HEK293T (cell line): Measurements from ENCODE around the gene MMP3.
A peak's percentile ranks its signal among the peaks of the same experiment; 100 is the strongest.

Experiments
- CTCF ChIA-PET: fragments of 350-600 bp; formaldehyde crosslinking; extraction: SDS; loops from one replicate; lab custom pipeline; 2021; ENCODE audit warnings: antibody characterized with exemption, inconsistent platforms; lab: Yijun Ruan, JAX
- POLR2A ChIA-PET: fragments of 350-600 bp; formaldehyde crosslinking; extraction: SDS; loops from one replicate; lab custom pipeline; 2020; ENCODE audit warnings: antibody characterized with exemption, inconsistent platforms; lab: Yijun Ruan, JAX
- DNase-seq: peaks from one replicate; pipeline ENCODE4 v3.0.0; 2012; ENCODE audit warnings: mixed read lengths; ENCODE audit errors: extremely low spot score
- ARNT ChIP-seq: fragments of 450-650 bp; IDR thresholded peaks from 2 replicates; pipeline ENCODE4 v1.6.1; 2017; ENCODE audit warnings: mild to moderate bottlenecking
- BHLHE40 ChIP-seq: fragments of 450-650 bp; IDR thresholded peaks from 2 replicates; pipeline ENCODE4 v1.6.1; 2016; ENCODE audit warnings: mild to moderate bottlenecking, moderate library complexity, borderline replicate concordance
- CTBP1 ChIP-seq: fragments of 450-650 bp; IDR thresholded peaks from 2 replicates; pipeline ENCODE4 v1.6.1; 2016; ENCODE audit warnings: borderline replicate concordance
- ELF4 ChIP-seq: fragments of 450-650 bp; IDR thresholded peaks from 2 replicates; pipeline ENCODE4 v1.6.1; 2017; ENCODE audit warnings: antibody characterized with exemption
- FOXA1 ChIP-seq: fragments of 450-650 bp; IDR thresholded peaks from 2 replicates; pipeline ENCODE4 v1.6.1; 2016; ENCODE audit warnings: mild to moderate bottlenecking
- FOXK2 ChIP-seq: fragments of 450-650 bp; IDR thresholded peaks from 2 replicates; pipeline ENCODE4 v1.6.1; 2016; ENCODE audit warnings: mild to moderate bottlenecking
- FOXM1 ChIP-seq: fragments of 450-650 bp; IDR thresholded peaks from 2 replicates; pipeline ENCODE4 v1.6.1; 2017; ENCODE audit warnings: mild to moderate bottlenecking, borderline replicate concordance
- HDGF ChIP-seq: fragments of 450-650 bp; IDR thresholded peaks from 2 replicates; pipeline ENCODE4 v1.6.1; 2017; ENCODE audit warnings: antibody characterized with exemption, borderline replicate concordance
- L3MBTL2 ChIP-seq: fragments of 450-650 bp; conservative IDR thresholded peaks from 2 replicates; pipeline ENCODE4 v1.6.1; 2016; ENCODE audit warnings: mild to moderate bottlenecking
- LEF1 ChIP-seq: fragments of 450-650 bp; IDR thresholded peaks from 2 replicates; pipeline ENCODE4 v1.6.1; 2017; ENCODE audit warnings: mild to moderate bottlenecking, borderline replicate concordance
- NFRKB ChIP-seq: fragments of 450-650 bp; IDR thresholded peaks from 2 replicates; pipeline ENCODE4 v1.6.1; 2016; ENCODE audit warnings: mild to moderate bottlenecking, moderate library complexity
- PKNOX1 ChIP-seq: fragments of 450-650 bp; IDR thresholded peaks from 2 replicates; pipeline ENCODE4 v1.6.1; 2016
- SP1 ChIP-seq: fragments of 450-650 bp; IDR thresholded peaks from 2 replicates; pipeline ENCODE4 v1.6.1; 2017
- SUZ12 ChIP-seq: fragments of 450-650 bp; IDR thresholded peaks from 2 replicates; pipeline ENCODE4 v1.6.1; 2016; ENCODE audit warnings: mild to moderate bottlenecking
- TARDBP ChIP-seq: fragments of 450-650 bp; IDR thresholded peaks from 2 replicates; pipeline ENCODE4 v1.6.1; 2016
- ZNF384 ChIP-seq: fragments of 450-650 bp; IDR thresholded peaks from 2 replicates; pipeline ENCODE4 v1.6.1; 2016

Gene MMP3

GRCh38 chr11:102802341-102802740, 41.1 kb downstream of the MMP3 start:
- no peak for DNase-seq

GRCh38 chr11:102800767-102801166, 42.6 kb downstream of the MMP3 start:
- ChIA-PET POLR2A (no interaction called here), CTCF (no interaction called here)
- no peak for DNase-seq
- TF ChIP-seq BHLHE40 = no peak
- no peak for TF ChIP-seq TARDBP
- no peak for TF ChIP-seq FOXA1
- no peak for TF ChIP-seq ZNF384
- TF ChIP-seq LEF1 = no peak
- TF ChIP-seq FOXK2 = no peak
- TF ChIP-seq ELF4 = no peak
- TF ChIP-seq SP1 = no peak
- TF ChIP-seq L3MBTL2 = no peak
- no peak for TF ChIP-seq CTBP1
- TF ChIP-seq ARNT = no peak

More at GRCh38 chr11:102802341-102802740, 41.1 kb downstream of the MMP3 start:
- TF ChIP-seq ZNF384 = no peak
- no peak for TF ChIP-seq FOXM1
- TF ChIP-seq L3MBTL2 = no peak
- no peak for TF ChIP-seq ARNT
- no peak for TF ChIP-seq ELF4
- no peak for TF ChIP-seq NFRKB
- no peak for TF ChIP-seq SP1
- no peak for TF ChIP-seq FOXA1
- TF ChIP-seq HDGF = no peak
- TF ChIP-seq PKNOX1 = no peak
- no peak for TF ChIP-seq SUZ12
- TF ChIP-seq FOXK2 = no peak
- TF ChIP-seq BHLHE40 = no peak
- ChIA-PET CTCF (interaction anchor here (1.0 kb wide), 1 partner anchor 22 kb away, joined by 3 read pairs; the partner anchor contains the start of gene MMP10), POLR2A (no interaction called here)

- DNase-seq = no peak
- POLR2A ChIA-PET = no interaction called here
- CTCF ChIA-PET = no interaction called here
- TF ChIP-seq TARDBP = no peak
- TF ChIP-seq L3MBTL2 = no peak
- TF ChIP-seq BHLHE40 = no peak
- no peak for TF ChIP-seq PKNOX1
- no peak for TF ChIP-seq ELF4
- no peak for TF ChIP-seq HDGF
- no peak for TF ChIP-seq SP1
- no peak for TF ChIP-seq FOXM1
- no peak for TF ChIP-seq SUZ12
- no peak for TF ChIP-seq NFRKB
- TF ChIP-seq ZNF384 = no peak
- TF ChIP-seq FOXA1 = no peak
- TF ChIP-seq CTBP1 = no peak
- no peak for TF ChIP-seq LEF1
- no peak for TF ChIP-seq FOXK2
- TF ChIP-seq ARNT = no peak
These were observed 43.6 kb downstream of the MMP3 start for GRCh38 chr11:102799681-102800340.

- ChIA-PET CTCF (interaction anchor here (0.6 kb wide), 1 partner anchor 160 kb away, joined by 6 read pairs; no protein-coding TSS in a partner anchor), POLR2A (no interaction called here)
- DNase-seq = no peak
- TF ChIP-seq SUZ12 (no peak), FOXM1 (no peak), FOXK2 (no peak), BHLHE40 (no peak), TARDBP (no peak), LEF1 (no peak), L3MBTL2 (no peak), PKNOX1 (no peak), SP1 (no peak), ARNT (no peak), ZNF384 (no peak), ELF4 (no peak), CTBP1 (no peak), NFRKB (no peak), HDGF (no peak), FOXA1 (no peak)
These were observed 45.2 kb downstream of the MMP3 start, which contains the start of gene MMP1 for GRCh38 chr11:102798012-102798746. MMP1 (minus strand) TSS chr11:102798160; CDS start chr11:102798092, 68 bp downstream.

GRCh38 chr11:102794382-102794781, 49.0 kb downstream of the MMP3 start:
- no peak for TF ChIP-seq NFRKB
- TF ChIP-seq PKNOX1 = no peak
- TF ChIP-seq TARDBP = no peak
- TF ChIP-seq FOXA1 = no peak
- no peak for TF ChIP-seq CTBP1
- TF ChIP-seq ZNF384 = no peak
- no peak for TF ChIP-seq L3MBTL2
- no peak for TF ChIP-seq ELF4
- TF ChIP-seq LEF1 = no peak
- no peak for TF ChIP-seq BHLHE40
- TF ChIP-seq FOXM1 = no peak
- no peak for TF ChIP-seq ARNT
- TF ChIP-seq SP1 = no peak
- TF ChIP-seq FOXK2 = no peak
- no peak for TF ChIP-seq SUZ12
- TF ChIP-seq HDGF = no peak
- CTCF ChIA-PET = no interaction called here
- peak; percentile 53 for DNase-seq
- POLR2A ChIA-PET = no interaction called here
